Measurements from ENCODE around the gene BOD1. TPM values are rescaled to one million over a fixed set of nuclear protein-coding genes. Genes with fewer than 3 reads are reported as not detected.

The BOD1 gene
- 16.7 and 29.4 TPM in 2 replicates for total RNA-seq (2011; cell fraction: chromatin; rRNA removed; ENCODE audit: low replicate concordance)
- 12.8 and 14.3 TPM in 2 replicates for total RNA-seq (2011; cell fraction: nucleolus; rRNA removed)
- total RNA-seq (2011; cell fraction: nucleoplasm; rRNA removed), result 20.2 and 24.8 TPM in 2 replicates
- 19.3 and 20.3 TPM in 2 replicates for total RNA-seq (2014; rRNA removed)
- total RNA-seq (2014; rRNA removed; fragmentation: Illumina TruSeq; extraction: Trizol), result 20.2 and 22.6 TPM in 2 replicates
- 31.1 and 31.5 TPM in 2 replicates for total RNA-seq (2015; rRNA removed; fragmentation: Illumina TruSeq; extraction: Trizol)
- total RNA-seq (2021), result 17.9 and 22.0 TPM in 2 replicates
- 31.6 and 35.6 TPM in 2 replicates for polyA plus RNA-seq (2011; rRNA removed)
- 12.4 and 22.2 TPM in 2 replicates for polyA plus RNA-seq (2011; cell fraction: cytosol; rRNA removed)
- polyA plus RNA-seq (2011; cell fraction: nucleus; rRNA removed), result 56.7 and 79.6 TPM in 2 replicates
- 18.4 and 19.0 TPM in 2 replicates for polyA plus RNA-seq (2012)
- 22.0 and 24.6 TPM in 2 replicates for polyA plus RNA-seq (2014; fragmentation: Illumina TruSeq; extraction: Trizol)
- polyA plus RNA-seq (2014; fragmentation: Nextera tagmentation; extraction: Ambion mirVana), result 10 to 100 TPM; 10.1 to 10.8 TPM
- 23.8 and 26.7 TPM in 2 replicates for polyA plus RNA-seq (2014; rRNA removed)
- 29.3 and 39.7 TPM in 2 replicates for polyA minus RNA-seq (2011; rRNA and poly(A)+ RNA removed)
- 8.3 and 10.8 TPM in 2 replicates for polyA minus RNA-seq (2011; cell fraction: cytosol; rRNA and poly(A)+ RNA removed)
- polyA minus RNA-seq (2011; cell fraction: nucleus; rRNA and poly(A)+ RNA removed), result 14.5 and 37.8 TPM in 2 replicates
- percentile 86 among the genes with signal in this experiment for Bru-seq, nascent RNA
- percentile 84 among the genes with signal in this experiment for BruChase-seq, experiment 1, labeled RNA remaining after a 2-hour chase
- BruChase-seq, experiment 2, labeled RNA remaining after a 6-hour chase, result percentile 84 among the genes with signal in this experiment
- long read RNA-seq, experiment 1, transcript BOD1-202 (4 exons, 1,562 nt), result major isoform, 12 of 34 reads
- long read RNA-seq, experiment 1, transcript BOD1-207 (2 exons, 736 nt), result minor isoform, 6 of 34 reads
- long read RNA-seq, experiment 1, partial matches to known transcripts, result 1 of 34 reads
- long read RNA-seq, experiment 1, other reads (novel, unspliced or antisense), result 11 of 34 reads
- long read RNA-seq, experiment 2, transcript BOD1-202 (4 exons, 1,562 nt), result major isoform, 6 of 19 reads
- long read RNA-seq, experiment 2, partial matches to known transcripts, result 4 of 19 reads
- long read RNA-seq, experiment 2, other reads (novel, unspliced or antisense), result 7 of 19 reads
- long read RNA-seq, experiment 3, transcript BOD1-202 (4 exons, 1,562 nt), result major isoform, 8 of 10 reads
- long read RNA-seq, experiment 3, partial matches to known transcripts, result 0 of 10 reads
- long read RNA-seq, experiment 3, other reads (novel, unspliced or antisense), result 0 of 10 reads

DNA sequence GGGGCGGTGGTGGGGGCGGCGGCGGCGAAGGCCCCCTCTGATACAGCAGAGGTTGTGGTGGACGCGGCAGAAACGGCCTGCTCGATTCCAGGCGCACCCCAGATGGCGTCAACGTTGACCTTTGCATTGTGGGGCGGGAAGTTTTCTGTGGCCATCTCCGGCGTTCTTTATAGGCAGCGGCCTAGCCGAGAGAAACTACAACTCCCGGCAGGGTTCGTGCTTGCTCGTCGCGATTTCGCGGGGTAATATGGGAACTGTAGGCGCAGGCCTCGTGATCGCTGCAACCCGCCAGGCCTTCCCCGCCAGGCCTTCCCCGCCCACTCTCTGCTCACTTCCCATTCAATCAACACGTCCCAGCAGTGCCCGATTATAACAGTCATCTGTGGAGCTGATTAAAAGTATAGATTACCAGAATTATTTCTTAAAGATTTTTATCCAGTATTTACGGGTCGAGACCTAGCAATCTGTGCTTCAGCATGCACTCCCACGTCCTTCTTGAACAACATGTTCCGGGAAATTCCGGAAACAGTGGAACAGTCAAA, at the start of gene BOD1:
Gene BOD1 (minus strand): TSS at position 74 of the 542 bp plus-strand sequence. CDS start 214 bp downstream, outside the sequence.
- intact Hi-C loops (cut with micrococcal nuclease), result loop anchor here (1.0 to 5.0 kb wide), 2 partner anchors 24 to 701 kb away; no protein-coding TSS in a partner anchor
- Histone ChIP-seq H3K4me2 (ENCODE audit: insufficient read depth, low read length) (peak within 1 kb of the TSS; percentile 80), H3K27me3 (ENCODE audit: control insufficient read depth in 2 of 2, insufficient read depth in 2 of 2, low read length in 2 of 2) (no peaks in the 10 kb centered on the region), H4K20me1 (replicated peaks; ENCODE audit: control insufficient read depth, insufficient read depth, low read length) (0 out of 2 replicates have a peak, but pooled peaks cover 12% of the 10 kb centered on the region), H3K4me1 (replicated peaks in 1 of 2; ENCODE audit: control insufficient read depth in 2 of 2, insufficient read depth in 2 of 2, low read length in 2 of 2) (peaks cover 4 to 9% of the 10 kb centered on the region in 2 experiments; a peak in 3 of 5 replicates), H3K9ac (ENCODE audit: insufficient read depth in 1 of 2, low read depth in 2 of 2, low read length in 2 of 2) (peak within 1 kb of the TSS; percentile 55 to 89), H2AFZ (ENCODE audit: low read depth, low read length) (peak within 1 kb of the TSS; percentile 82), H3K4me3 (peak within 1 kb of the TSS; percentile 95), H3K36me3 (ENCODE audit: control insufficient read depth, insufficient read depth, low read length) (peaks cover 37% of the 10 kb centered on the region), H3K9me1 (ENCODE audit: control insufficient read depth, insufficient read depth, low read length) (no peaks in the 10 kb centered on the region), H3K27ac (ENCODE audit: extremely low read depth, low read depth, low read length) (peak within 1 kb of the TSS; percentile 46), H3K9me3 (replicated peaks; ENCODE audit: control insufficient read depth, insufficient read depth, low read depth, low read length) (no peaks in the 10 kb centered on the region), H3K79me2 (ENCODE audit: control insufficient read depth, insufficient read depth, low read length) (peaks cover 41% of the 10 kb centered on the region)
- peak; percentile 99 for ATAC-seq
- CTCF ChIA-PET (ENCODE audit: low intra/inter-chr PET ratio), result interaction anchor here (1.3 to 6.3 kb wide), 2 partner anchors 323 to 355 kb away, joined by 3 to 66 read pairs; no protein-coding TSS in a partner anchor
- DNase-seq (ENCODE audit: extremely low read depth in 1 of 4, low spot score in 3 of 4), result peak; percentile 89 to 98 (median 90)
- POLR2A ChIA-PET, result interaction anchor here (0.6 to 1.8 kb wide), 8 partner anchors 17 to 370 kb away, joined by 3 to 5 read pairs (median 3); no protein-coding TSS in a partner anchor
- in situ Hi-C loops (cut with MboI), result loop anchor here (5.0 to 10.0 kb wide), 2 partner anchors 351 to 698 kb away; no protein-coding TSS in a partner anchor
- no TSS peak for BruUV-seq (replicated peaks)
- FAIRE-seq, result peak; percentile 91
- 7% methylated on average over 22 of the region's 37 CpGs for WGBS (ENCODE audit: insufficient coverage, low coverage, missing lambda C conversion rate)
- no peak for TF ChIP-seq HNRNPUL1 (IDR thresholded peaks at IDR 0.05; ENCODE audit: low read length)
- TF ChIP-seq NRF1 (conservative IDR thresholded peaks at IDR 0.05 in 1 of 2, IDR thresholded peaks at IDR 0.05 in 1 of 2), result peak; percentile 57 to 65
- peak; percentile 63 for TF ChIP-seq ARID1B (IDR thresholded peaks at IDR 0.05)
- TF ChIP-seq ZNF224 (CRISPR knock-in tag; IDR thresholded peaks at IDR 0.05), result no peak
- peak; percentile 99 for TF ChIP-seq SIX5 (IDR thresholded peaks at IDR 0.05; ENCODE audit: borderline replicate concordance in 1 of 2, insufficient read depth in 1 of 2, low read depth in 1 of 2, low read length in 2 of 2)
- TF ChIP-seq MECOM (CRISPR knock-in tag; IDR thresholded peaks at IDR 0.05), result 0 out of 2 replicates have a peak, but pooled peaks have one; percentile 10
- TF ChIP-seq, protein P1, sequence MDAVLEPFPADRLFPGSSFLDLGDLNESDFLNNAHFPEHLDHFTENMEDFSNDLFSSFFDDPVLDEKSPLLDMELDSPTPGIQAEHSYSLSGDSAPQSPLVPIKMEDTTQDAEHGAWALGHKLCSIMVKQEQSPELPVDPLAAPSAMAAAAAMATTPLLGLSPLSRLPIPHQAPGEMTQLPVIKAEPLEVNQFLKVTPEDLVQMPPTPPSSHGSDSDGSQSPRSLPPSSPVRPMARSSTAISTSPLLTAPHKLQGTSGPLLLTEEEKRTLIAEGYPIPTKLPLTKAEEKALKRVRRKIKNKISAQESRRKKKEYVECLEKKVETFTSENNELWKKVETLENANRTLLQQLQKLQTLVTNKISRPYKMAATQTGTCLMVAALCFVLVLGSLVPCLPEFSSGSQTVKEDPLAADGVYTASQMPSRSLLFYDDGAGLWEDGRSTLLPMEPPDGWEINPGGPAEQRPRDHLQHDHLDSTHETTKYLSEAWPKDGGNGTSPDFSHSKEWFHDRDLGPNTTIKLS (IDR thresholded peaks at IDR 0.05; ENCODE audit: borderline replicate concordance, low read depth), result peak; percentile 94
- peak; percentile 98 for TF ChIP-seq ZNF766 (CRISPR knock-in tag; conservative IDR thresholded peaks at IDR 0.05)
- peak; percentile 99 for TF ChIP-seq ZNF197 (CRISPR knock-in tag; IDR thresholded peaks at IDR 0.05; ENCODE audit: low read depth)
- TF ChIP-seq, protein P2, sequence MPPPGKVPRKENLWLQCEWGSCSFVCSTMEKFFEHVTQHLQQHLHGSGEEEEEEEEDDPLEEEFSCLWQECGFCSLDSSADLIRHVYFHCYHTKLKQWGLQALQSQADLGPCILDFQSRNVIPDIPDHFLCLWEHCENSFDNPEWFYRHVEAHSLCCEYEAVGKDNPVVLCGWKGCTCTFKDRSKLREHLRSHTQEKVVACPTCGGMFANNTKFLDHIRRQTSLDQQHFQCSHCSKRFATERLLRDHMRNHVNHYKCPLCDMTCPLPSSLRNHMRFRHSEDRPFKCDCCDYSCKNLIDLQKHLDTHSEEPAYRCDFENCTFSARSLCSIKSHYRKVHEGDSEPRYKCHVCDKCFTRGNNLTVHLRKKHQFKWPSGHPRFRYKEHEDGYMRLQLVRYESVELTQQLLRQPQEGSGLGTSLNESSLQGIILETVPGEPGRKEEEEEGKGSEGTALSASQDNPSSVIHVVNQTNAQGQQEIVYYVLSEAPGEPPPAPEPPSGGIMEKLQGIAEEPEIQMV (tag; conservative IDR thresholded peaks at IDR 0.05; ENCODE audit: low read depth), result peak; percentile 72; the same call in 1 of the 2 replicates
- peak in 1 of 2 experiments; percentile 67; a peak in 3 of 4 replicates for TF ChIP-seq FOXK2 (conservative IDR thresholded peaks at IDR 0.05 in 1 of 2, IDR thresholded peaks at IDR 0.05 in 1 of 2; ENCODE audit: low read depth in 2 of 2)

Data from K562 (cell line).